Ectodermal cell (in vitro differentiated cells): ENCODE results near the gene SNRPB. TPM values are rescaled to one million over a fixed set of nuclear protein-coding genes. Genes with fewer than 3 reads are reported as not detected.

Source experiments
- H3K27ac ChIP-seq: 2 replicates; pipeline ENCODE4 v1.7.0; 2013; ENCODE audit warnings: mild to moderate bottlenecking, low read depth, low read length; ENCODE audit not compliant: insufficient read depth, poor library complexity, severe bottlenecking
- H3K27me3 ChIP-seq: 2 replicates; pipeline ENCODE4 v1.7.0; 2013; ENCODE audit warnings: mild to moderate bottlenecking, low read length; ENCODE audit not compliant: insufficient read depth, control insufficient read depth, poor library complexity, severe bottlenecking
- H3K36me3 ChIP-seq: one replicate; pipeline ENCODE4 v1.7.0; 2013; ENCODE audit warnings: low read length; ENCODE audit not compliant: control insufficient read depth, insufficient read depth
- H3K4me1 ChIP-seq: one replicate; pipeline ENCODE4 v1.7.0; 2013; ENCODE audit warnings: low read length; ENCODE audit not compliant: control insufficient read depth, insufficient read depth
- H3K4me3 ChIP-seq: 2 replicates; pipeline ENCODE4 v1.7.0; 2013; ENCODE audit warnings: low read depth, low read length, control low read depth; ENCODE audit not compliant: insufficient read depth
- H3K9me3 ChIP-seq: 2 replicates; pipeline ENCODE4 v1.7.0; 2013; ENCODE audit warnings: mild to moderate bottlenecking, low read length, moderate library complexity; ENCODE audit not compliant: control insufficient read depth
- WGBS, 2 experiments: methylation state at CpG; one replicate each; pipeline ENCODE4 v1.1.7; 2013; ENCODE audit warnings: missing lambda C conversion rate in 2 of 2; 5-methylcytosine and 5-hydroxymethylcytosine counted together
- polyA plus RNA-seq, 4 experiments: library from polyadenylated mRNA; stranded (reverse); fragments of 50-300 nt; gene quantifications; one replicate each; pipeline ENCODE4 v1.2.3, GENCODE V29; 2013

SNRPB gene
- polyA plus RNA-seq (2013, experiment 1 of 4) = 462 TPM
- polyA plus RNA-seq (2013, experiment 2 of 4) = 416 TPM
- 318 TPM for polyA plus RNA-seq (2013, experiment 3 of 4)
- 333 TPM for polyA plus RNA-seq (2013, experiment 4 of 4)

DNA sequence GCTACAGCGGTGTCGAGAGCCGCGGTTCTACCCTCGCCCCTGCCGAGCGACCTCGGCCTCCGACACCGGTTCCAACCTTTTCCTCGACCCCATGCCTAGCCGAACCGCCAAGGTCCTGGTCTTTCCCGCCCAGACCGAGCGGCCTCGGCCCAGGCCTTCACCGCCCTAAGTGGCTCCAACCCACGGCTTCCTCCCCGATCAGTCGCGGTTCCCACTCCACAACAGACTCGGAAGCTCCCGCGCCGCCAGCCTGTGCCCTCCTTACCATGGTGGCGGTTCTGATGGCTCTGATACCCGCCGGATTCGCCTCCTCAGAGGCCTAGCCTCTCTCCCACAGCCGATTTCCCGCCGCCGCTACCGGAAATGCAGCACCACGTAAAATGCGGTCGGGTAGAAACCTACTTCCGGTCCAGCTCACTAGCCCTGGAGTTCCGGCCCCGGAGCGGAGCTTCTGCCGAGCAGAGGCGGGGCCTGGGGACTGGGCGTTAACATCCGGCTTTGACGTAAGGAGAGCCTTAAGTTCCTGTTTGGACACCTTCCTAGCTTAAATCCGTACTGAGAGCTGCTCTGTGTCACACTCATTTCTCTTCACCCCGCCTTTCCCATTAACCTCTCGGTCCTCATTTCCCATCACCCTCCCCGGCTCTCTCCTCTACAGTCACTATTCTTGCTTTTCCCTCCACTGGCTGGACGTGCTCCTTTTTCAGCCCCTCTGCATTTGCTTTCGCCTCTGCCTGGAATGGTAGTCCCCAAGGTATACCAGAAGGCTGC, at the start of gene SNRPB:
Gene SNRPB, minus strand, starts transcription at position 367 of the 771 bp plus-strand sequence. Its CDS starts 99 bp downstream, at position 268.
- Histone ChIP-seq H3K4me3 (peak within 1 kb of the TSS; percentile 80), H3K9me3 (no peaks in the 10 kb centered on the region), H3K27ac (peak within 1 kb of the TSS; percentile 90), H3K36me3 (peaks cover 15% of the 10 kb centered on the region), H3K27me3 (no peaks in the 10 kb centered on the region), H3K4me1 (peaks cover 7% of the 10 kb centered on the region)
- 1% methylated on average over 53 of the region's 53 CpGs for WGBS, 2 experiments

DNA sequence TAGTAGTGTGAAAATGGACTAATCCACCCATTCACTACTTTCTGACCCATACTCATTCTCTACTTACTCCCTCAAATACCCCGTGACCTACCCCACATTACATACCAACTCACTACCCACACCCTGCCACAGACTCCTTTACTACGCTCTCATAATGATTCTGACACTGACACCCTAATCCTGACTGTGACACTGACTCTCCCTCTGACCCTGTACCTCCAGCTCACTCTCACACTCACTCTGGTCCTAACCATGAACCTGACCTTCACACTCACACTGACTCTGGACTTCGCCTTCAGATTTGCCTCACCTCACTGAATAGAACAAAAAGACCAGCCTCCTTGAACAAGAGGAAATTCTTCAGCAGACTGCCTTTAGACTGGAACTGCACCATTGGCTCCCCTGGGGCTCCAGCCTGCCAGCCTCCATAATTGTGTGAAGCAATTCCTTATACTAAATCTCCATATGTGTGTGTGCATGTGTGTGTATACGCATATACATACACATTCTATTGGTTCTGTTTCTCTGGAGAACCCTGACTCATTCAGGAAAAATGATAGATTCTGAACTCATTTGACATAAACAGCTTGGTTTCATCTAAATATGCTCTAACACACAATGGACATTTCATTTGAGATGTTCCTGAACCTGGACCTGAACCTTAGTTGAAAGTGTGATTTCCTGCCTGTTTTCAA, 48.7 kb upstream of the SNRPB start:
- no peak overlapping the region for H3K27ac ChIP-seq
- H3K4me3 ChIP-seq = no peak overlapping the region
- no peaks in the 10 kb centered on the region for H3K9me3 ChIP-seq
- H3K36me3 ChIP-seq = no peaks in the 10 kb centered on the region
- no peaks in the 10 kb centered on the region for H3K4me1 ChIP-seq
- peaks cover 54% of the 10 kb centered on the region for H3K27me3 ChIP-seq
- 84 to 89% methylated on average over 3 to 4 of the region's 4 CpGs for WGBS, 2 experiments

DNA sequence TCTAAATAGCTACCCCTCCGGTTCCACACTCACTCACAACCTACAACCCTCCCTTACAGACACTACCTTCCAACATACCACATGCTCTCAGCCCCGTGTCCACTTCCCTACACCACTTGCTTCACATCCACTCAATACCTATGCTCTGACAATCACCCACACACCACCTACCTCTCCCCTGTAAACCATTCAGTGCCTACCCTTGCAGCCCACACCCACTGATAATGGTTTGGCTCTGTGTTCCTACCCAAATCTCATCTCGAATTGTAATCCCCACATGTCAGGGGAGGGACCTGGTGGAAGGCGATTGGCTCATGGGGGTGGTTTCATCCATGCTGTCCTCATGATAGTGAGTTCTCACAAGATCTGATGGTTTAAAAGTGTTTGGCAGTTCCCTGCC, 48.0 kb upstream of the SNRPB start:
- Histone ChIP-seq H3K9me3 (no peaks in the 10 kb centered on the region), H3K4me3 (no peak overlapping the region), H3K27ac (no peak overlapping the region), H3K4me1 (no peaks in the 10 kb centered on the region), H3K36me3 (no peaks in the 10 kb centered on the region), H3K27me3 (peaks cover 54% of the 10 kb centered on the region)
- WGBS, 2 experiments = 76 to 77% methylated on average over 4 of the region's 4 CpGs

DNA sequence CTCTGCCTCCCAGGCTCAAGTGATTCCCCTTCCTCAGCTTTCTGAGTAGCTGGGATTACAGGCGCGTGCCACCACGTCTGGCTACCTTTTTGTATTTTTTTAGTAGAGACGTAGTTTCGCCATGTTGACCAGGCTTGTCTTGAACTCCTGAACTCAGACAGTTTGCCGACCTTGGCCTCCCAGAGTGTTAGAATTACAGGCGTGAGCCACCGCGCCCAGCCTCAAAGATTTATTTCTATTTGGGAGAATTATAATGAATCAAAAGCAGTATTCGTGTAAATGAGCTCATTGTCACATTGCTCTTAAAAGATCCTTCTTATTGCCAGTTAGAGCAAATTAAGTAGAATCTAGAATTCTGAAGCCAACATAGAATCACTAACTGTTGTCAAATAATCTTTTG, 47.5 kb upstream of the SNRPB start:
- no peak overlapping the region for H3K27ac ChIP-seq
- no peak overlapping the region for H3K4me3 ChIP-seq
- H3K27me3 ChIP-seq = peaks cover 54% of the 10 kb centered on the region
- no peaks in the 10 kb centered on the region for H3K36me3 ChIP-seq
- no peaks in the 10 kb centered on the region for H3K9me3 ChIP-seq
- WGBS, 2 experiments = 88 to 90% methylated on average over 10 of the region's 10 CpGs
- no peaks in the 10 kb centered on the region for H3K4me1 ChIP-seq

DNA sequence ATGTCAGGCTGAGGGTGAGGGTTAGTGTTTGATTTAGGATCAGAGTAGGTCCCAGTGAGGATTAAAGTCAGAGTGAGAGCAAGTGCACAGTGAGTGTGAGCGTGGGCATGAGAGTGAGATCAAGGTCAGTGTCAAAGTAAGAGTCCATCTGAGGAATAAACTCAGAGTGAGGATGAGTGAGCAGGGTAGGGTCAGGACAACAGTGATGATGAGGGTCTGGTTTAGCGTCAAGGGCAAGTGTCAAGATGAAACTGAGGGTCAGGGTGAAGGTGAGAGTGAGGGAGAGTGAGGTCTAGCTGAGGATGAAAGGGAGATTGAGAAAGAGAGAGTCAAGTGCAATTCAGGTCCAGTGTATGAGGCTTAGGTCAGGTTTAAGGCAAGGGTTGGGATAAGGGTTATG, 45.8 kb upstream of the SNRPB start:
- H3K27me3 ChIP-seq = peaks cover 55% of the 10 kb centered on the region
- no peak overlapping the region for H3K4me3 ChIP-seq
- WGBS, 2 experiments = 73 to 75% methylated on average over 2 of the region's 2 CpGs

DNA sequence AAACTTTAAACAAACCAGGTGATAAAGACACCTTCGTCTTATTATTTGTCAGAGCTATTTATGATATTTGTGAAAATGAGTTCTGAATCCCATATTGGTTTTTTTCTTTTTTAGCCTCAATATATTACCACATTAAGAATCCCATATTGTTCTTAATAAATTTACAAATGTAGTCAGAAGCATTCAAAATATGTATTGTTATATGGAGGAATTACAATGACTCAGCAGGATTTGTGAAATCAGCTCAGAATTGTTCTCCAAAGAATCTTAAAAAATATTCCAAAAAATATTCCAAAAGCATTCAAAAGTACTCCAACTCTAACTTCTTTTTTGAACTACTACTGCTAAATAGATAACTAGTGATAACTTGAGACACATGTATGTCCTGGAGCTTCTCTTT, 44.6 kb upstream of the SNRPB start:
- H3K4me1 ChIP-seq = no peaks in the 10 kb centered on the region
- H3K27me3 ChIP-seq = peaks cover 59% of the 10 kb centered on the region
- no CpG with 5 or more reads among the region's 1 CpG for WGBS, 2 experiments
- no peaks in the 10 kb centered on the region for H3K36me3 ChIP-seq
- no peaks in the 10 kb centered on the region for H3K9me3 ChIP-seq
- H3K27ac ChIP-seq = no peak overlapping the region
- no peak overlapping the region for H3K4me3 ChIP-seq

More for the DNA sequence above, 45.8 kb upstream of the SNRPB start:
- Histone ChIP-seq H3K4me1 (no peaks in the 10 kb centered on the region), H3K9me3 (no peaks in the 10 kb centered on the region), H3K27ac (no peak overlapping the region), H3K36me3 (no peaks in the 10 kb centered on the region)

DNA sequence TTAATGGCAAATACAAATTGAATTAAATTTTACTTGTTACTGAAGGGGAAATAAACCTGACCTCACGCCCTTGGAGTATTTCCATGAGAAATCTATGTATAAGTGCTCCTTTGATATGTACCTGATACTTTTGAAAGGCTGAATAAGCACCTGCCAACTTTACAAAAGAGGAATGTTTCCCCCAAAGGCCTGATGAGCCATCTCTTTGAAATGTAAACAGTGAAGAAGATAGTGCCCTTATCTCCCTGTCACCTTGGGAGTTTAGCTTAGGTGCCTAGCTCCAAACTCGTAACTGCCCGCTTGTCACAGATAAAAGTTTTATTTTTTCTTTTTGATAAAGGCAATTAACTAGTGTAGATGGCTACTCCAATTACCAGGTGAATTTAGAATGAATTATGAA, 39.2 kb upstream of the SNRPB start:
- Histone ChIP-seq H3K4me3 (peak overlapping the region; percentile 55), H3K27ac (no peak overlapping the region), H3K9me3 (no peaks in the 10 kb centered on the region), H3K36me3 (no peaks in the 10 kb centered on the region), H3K4me1 (peaks cover 6% of the 10 kb centered on the region), H3K27me3 (peaks cover 54% of the 10 kb centered on the region)
- WGBS, 2 experiments = 16 to 19% methylated on average over 3 of the region's 3 CpGs

DNA sequence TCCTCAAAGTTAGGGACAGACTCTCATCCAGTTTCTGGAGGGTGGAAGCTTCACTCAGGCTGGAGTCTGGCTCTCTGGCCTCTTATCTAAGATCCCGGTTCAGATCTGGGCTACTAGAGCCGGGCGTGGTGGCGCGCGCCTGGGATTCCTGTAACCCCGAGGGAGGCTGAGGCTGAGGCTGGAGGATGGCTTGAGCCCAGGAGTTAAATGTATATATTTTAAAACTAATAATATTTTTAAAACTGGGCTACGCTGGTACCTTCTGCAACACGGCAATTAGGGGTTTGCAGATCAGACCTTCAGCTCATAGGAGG, 38.8 kb upstream of the SNRPB start:
- Histone ChIP-seq H3K4me1 (peaks cover 6% of the 10 kb centered on the region), H3K27ac (no peak overlapping the region), H3K4me3 (peak overlapping the region; percentile 55), H3K27me3 (peaks cover 50% of the 10 kb centered on the region), H3K36me3 (no peaks in the 10 kb centered on the region), H3K9me3 (no peaks in the 10 kb centered on the region)
- 12 to 13% methylated on average over 9 of the region's 9 CpGs for WGBS, 2 experiments

DNA sequence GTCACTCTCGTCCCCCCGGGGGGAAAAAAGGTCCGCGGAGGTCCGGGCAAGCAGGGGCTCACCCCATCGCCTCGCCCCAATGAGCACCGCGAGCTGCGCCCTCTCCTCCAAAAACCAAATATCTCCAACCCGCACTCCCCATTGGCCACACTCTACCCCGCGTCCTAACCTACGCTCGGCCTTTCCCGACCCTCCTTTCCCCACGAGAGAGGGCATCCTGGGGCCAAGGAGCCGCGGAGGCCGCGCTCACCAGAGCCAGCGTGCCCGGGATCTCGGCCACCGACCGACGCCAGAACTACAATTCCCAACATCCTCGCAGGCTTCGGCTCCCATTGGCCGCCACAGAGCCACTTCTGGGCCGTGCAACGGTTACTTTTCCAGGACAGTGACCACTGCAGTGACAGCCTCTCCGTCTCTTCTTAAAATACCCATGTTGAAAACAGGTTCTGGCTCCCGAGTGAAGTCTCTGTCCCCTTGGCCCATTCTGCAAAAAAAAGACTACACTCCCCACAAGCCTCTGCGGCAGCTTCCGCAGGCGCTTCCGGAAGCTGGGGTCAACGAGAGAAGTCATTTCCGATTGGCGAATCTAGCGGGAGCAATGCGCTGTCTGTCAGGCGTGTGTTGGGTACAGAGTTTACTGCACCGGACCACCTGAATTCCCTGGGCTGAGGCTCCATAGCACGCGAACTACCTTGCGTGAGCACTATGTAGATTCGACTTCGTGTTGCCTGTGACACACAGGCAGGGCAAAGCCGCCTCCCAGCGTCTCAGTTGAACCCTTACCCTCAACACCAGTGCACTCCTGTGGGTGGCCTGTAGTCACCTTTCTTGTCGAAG, 38.3 kb upstream of the SNRPB start, which contains the start of gene ZNF343:
Gene ZNF343, minus strand, starts transcription at position 285 of the 837 bp plus-strand sequence. CDS start 15,020 bp downstream, outside the sequence.
- peaks cover 6% of the 10 kb centered on the region for H3K4me1 ChIP-seq
- 1% methylated on average over 53 of the region's 53 CpGs for WGBS, 2 experiments
- H3K27ac ChIP-seq = no peak within 1 kb of the TSS
- H3K36me3 ChIP-seq = no peaks in the 10 kb centered on the region
- no peaks in the 10 kb centered on the region for H3K9me3 ChIP-seq
- peaks cover 45% of the 10 kb centered on the region for H3K27me3 ChIP-seq
- peak within 1 kb of the TSS; percentile 55 for H3K4me3 ChIP-seq
